ENCODE data around the gene LTA4H.

GRCh38 chr12:96057986-96058553 lies 22.7 kb upstream of the LTA4H start:
- TF ChIP-seq POLR2AphosphoS5 (IDR thresholded peaks at IDR 0.05) (no peak), CTCF (IDR thresholded peaks at IDR 0.05) (no peak), POLR2A (IDR thresholded peaks at IDR 0.05) (no peak)

Measured in gastroesophageal sphincter (tissue), 3 donors.